Mesodermal cell (in vitro differentiated cells): Measurements from ENCODE around the gene MCTP1. TPM values are rescaled to one million over a fixed set of nuclear protein-coding genes. Genes with fewer than 3 reads are reported as not detected.

ENCODE experiments used
- H3K27ac ChIP-seq: 2 replicates; pipeline ENCODE4 v1.7.0; 2013; ENCODE audit warnings: mild to moderate bottlenecking, low read depth, low read length, moderate library complexity; ENCODE audit not compliant: severe bottlenecking
- H3K36me3 ChIP-seq: 2 replicates; pipeline ENCODE4 v1.7.1; 2013; ENCODE audit warnings: mild to moderate bottlenecking, low read length, moderate library complexity; ENCODE audit not compliant: control insufficient read depth, insufficient read depth
- H3K4me1 ChIP-seq: one replicate; pipeline ENCODE4 v1.7.1; 2013; ENCODE audit warnings: mild to moderate bottlenecking, low read length; ENCODE audit not compliant: insufficient read depth, control insufficient read depth, poor library complexity, severe bottlenecking
- H3K4me3 ChIP-seq: 2 replicates; pipeline ENCODE4 v1.7.0; 2013; ENCODE audit warnings: low read length, control low read depth, mild to moderate bottlenecking; ENCODE audit not compliant: insufficient read depth, poor library complexity, severe bottlenecking; ENCODE audit errors: extremely low read depth
- H3K9me3 ChIP-seq: 2 replicates; pipeline ENCODE4 v1.7.1; 2013; ENCODE audit warnings: mild to moderate bottlenecking, low read length, moderate library complexity; ENCODE audit not compliant: control insufficient read depth
- WGBS, 2 experiments: methylation state at CpG; one replicate each; pipeline ENCODE4 v1.1.5; 2013; ENCODE audit warnings: missing lambda C conversion rate in 2 of 2; ENCODE audit not compliant: insufficient coverage in 2 of 2; 5-methylcytosine and 5-hydroxymethylcytosine counted together
- polyA plus RNA-seq, 2 experiments: library from polyadenylated mRNA; stranded (reverse); fragments of 50-300 nt; gene quantifications; one replicate each; pipeline ENCODE4 v1.2.3, GENCODE V29; 2013

Gene MCTP1
- 1.3 TPM for polyA plus RNA-seq (2013, experiment 1 of 2)
- polyA plus RNA-seq (2013, experiment 2 of 2): 1.3 TPM

GRCh38 chr5:95284572-95285408, at the start of gene MCTP1:
TSS of gene MCTP1 (minus strand) at chr5:95285094.
- WGBS, 2 experiments: 0% methylated on average over 57 to 61 of the region's 83 CpGs
- H3K27ac ChIP-seq: no peak within 1 kb of the TSS
- H3K4me1 ChIP-seq: peaks cover 9% of the 10 kb centered on the region
- no peaks in the 10 kb centered on the region for H3K36me3 ChIP-seq
- peak within 1 kb of the TSS; percentile 54 for H3K4me3 ChIP-seq
- no peaks in the 10 kb centered on the region for H3K9me3 ChIP-seq

GRCh38 chr5:95332158-95332557, 47.3 kb upstream of the MCTP1 start:
- no peaks in the 10 kb centered on the region for H3K4me1 ChIP-seq
- no peak overlapping the region for H3K27ac ChIP-seq
- H3K4me3 ChIP-seq: no peak overlapping the region
- WGBS, 2 experiments: 75 to 100% methylated on average over 1 of the region's 3 CpGs
- H3K9me3 ChIP-seq: no peaks in the 10 kb centered on the region
- H3K36me3 ChIP-seq: no peaks in the 10 kb centered on the region

- WGBS, 2 experiments: 82 to 87% methylated on average over 3 of the region's 3 CpGs
- Histone ChIP-seq H3K4me1 (no peaks in the 10 kb centered on the region), H3K4me3 (no peak overlapping the region), H3K27ac (no peak overlapping the region), H3K9me3 (no peaks in the 10 kb centered on the region), H3K36me3 (no peaks in the 10 kb centered on the region)
These were observed 46.5 kb upstream of the MCTP1 start for GRCh38 chr5:95331358-95331757.

GRCh38 chr5:95327211-95327610, 42.3 kb upstream of the MCTP1 start:
- Histone ChIP-seq H3K4me1 (no peaks in the 10 kb centered on the region), H3K27ac (peak overlapping the region; percentile 41), H3K36me3 (no peaks in the 10 kb centered on the region), H3K9me3 (no peaks in the 10 kb centered on the region), H3K4me3 (no peak overlapping the region)
- 80 to 83% methylated on average over 3 to 4 of the region's 6 CpGs for WGBS, 2 experiments

GRCh38 chr5:95317687-95318086, 32.8 kb upstream of the MCTP1 start:
- Histone ChIP-seq H3K9me3 (no peaks in the 10 kb centered on the region), H3K4me1 (no peaks in the 10 kb centered on the region), H3K4me3 (no peak overlapping the region), H3K36me3 (no peaks in the 10 kb centered on the region), H3K27ac (no peak overlapping the region)
- 88 to 100% methylated on average over 3 to 4 of the region's 4 CpGs for WGBS, 2 experiments

GRCh38 chr5:95317085-95317484, 32.2 kb upstream of the MCTP1 start:
- WGBS, 2 experiments: 76 to 84% methylated on average over 2 of the region's 2 CpGs
- Histone ChIP-seq H3K9me3 (no peaks in the 10 kb centered on the region), H3K4me3 (no peak overlapping the region), H3K4me1 (no peaks in the 10 kb centered on the region), H3K36me3 (no peaks in the 10 kb centered on the region), H3K27ac (no peak overlapping the region)

- no peaks in the 10 kb centered on the region for H3K4me1 ChIP-seq
- H3K27ac ChIP-seq: no peak overlapping the region
- H3K9me3 ChIP-seq: no peaks in the 10 kb centered on the region
- no peak overlapping the region for H3K4me3 ChIP-seq
- 80 to 100% methylated on average over 1 of the region's 2 CpGs for WGBS, 2 experiments
- no peaks in the 10 kb centered on the region for H3K36me3 ChIP-seq
These were observed 19.8 kb upstream of the MCTP1 start for GRCh38 chr5:95304711-95305110.

GRCh38 chr5:95298651-95299050, 13.8 kb upstream of the MCTP1 start:
- Histone ChIP-seq H3K36me3 (no peaks in the 10 kb centered on the region), H3K9me3 (no peaks in the 10 kb centered on the region), H3K27ac (no peak overlapping the region), H3K4me3 (no peak overlapping the region), H3K4me1 (no peaks in the 10 kb centered on the region)
- WGBS, 2 experiments: no CpG with 5 or more reads among the region's 1 CpG

GRCh38 chr5:95296291-95296690, 11.4 kb upstream of the MCTP1 start:
- H3K36me3 ChIP-seq: no peaks in the 10 kb centered on the region
- no peaks in the 10 kb centered on the region for H3K4me1 ChIP-seq
- no peak overlapping the region for H3K4me3 ChIP-seq
- no peaks in the 10 kb centered on the region for H3K9me3 ChIP-seq
- WGBS, 2 experiments: no CpG with 5 or more reads among the region's 2 CpGs
- H3K27ac ChIP-seq: no peak overlapping the region

GRCh38 chr5:95285409-95285755, 488 bp upstream of the MCTP1 start:
- Histone ChIP-seq H3K27ac (no peak overlapping the region), H3K4me3 (peak overlapping the region; percentile 54), H3K9me3 (no peaks in the 10 kb centered on the region), H3K4me1 (peaks cover 8% of the 10 kb centered on the region), H3K36me3 (no peaks in the 10 kb centered on the region)
- WGBS, 2 experiments: 1 to 6% methylated on average over 12 to 13 of the region's 13 CpGs
